ENCODE results near the gene PIAS4.
A peak's percentile ranks its signal among the peaks of the same experiment; 100 is the strongest.

Gene PIAS4

DNA sequence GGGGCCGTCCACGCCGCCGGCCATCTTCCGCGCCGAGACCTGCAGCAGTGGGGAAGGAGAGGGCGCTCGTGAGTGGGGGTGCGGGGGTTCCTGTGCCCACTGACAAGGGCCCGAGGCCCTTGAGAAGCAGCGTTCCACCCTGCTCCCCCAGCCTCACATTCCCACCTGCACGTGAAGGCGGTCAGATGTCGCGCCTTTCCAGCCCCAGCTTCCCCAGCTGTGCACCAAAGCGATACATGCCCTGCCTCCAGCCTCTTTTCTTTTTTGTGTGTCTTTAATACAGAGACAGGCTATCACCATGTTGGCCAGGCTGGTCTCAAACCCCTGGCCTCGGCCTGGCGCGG is 47.6 kb downstream of the PIAS4 start:
- DNase-seq (ENCODE audit: low spot score): no peak
- in situ Hi-C loops (cut with MboI; ENCODE audit: low sequenced_read_pairs, unreplicated experiment): no loop called here
- TF ChIP-seq, protein P1, sequence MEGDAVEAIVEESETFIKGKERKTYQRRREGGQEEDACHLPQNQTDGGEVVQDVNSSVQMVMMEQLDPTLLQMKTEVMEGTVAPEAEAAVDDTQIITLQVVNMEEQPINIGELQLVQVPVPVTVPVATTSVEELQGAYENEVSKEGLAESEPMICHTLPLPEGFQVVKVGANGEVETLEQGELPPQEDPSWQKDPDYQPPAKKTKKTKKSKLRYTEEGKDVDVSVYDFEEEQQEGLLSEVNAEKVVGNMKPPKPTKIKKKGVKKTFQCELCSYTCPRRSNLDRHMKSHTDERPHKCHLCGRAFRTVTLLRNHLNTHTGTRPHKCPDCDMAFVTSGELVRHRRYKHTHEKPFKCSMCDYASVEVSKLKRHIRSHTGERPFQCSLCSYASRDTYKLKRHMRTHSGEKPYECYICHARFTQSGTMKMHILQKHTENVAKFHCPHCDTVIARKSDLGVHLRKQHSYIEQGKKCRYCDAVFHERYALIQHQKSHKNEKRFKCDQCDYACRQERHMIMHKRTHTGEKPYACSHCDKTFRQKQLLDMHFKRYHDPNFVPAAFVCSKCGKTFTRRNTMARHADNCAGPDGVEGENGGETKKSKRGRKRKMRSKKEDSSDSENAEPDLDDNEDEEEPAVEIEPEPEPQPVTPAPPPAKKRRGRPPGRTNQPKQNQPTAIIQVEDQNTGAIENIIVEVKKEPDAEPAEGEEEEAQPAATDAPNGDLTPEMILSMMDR (IDR thresholded peaks at IDR 0.05; ENCODE audit: borderline replicate concordance, control extremely low read depth, extremely low read depth, insufficient read depth, missing control alignments): no peak

DNA sequence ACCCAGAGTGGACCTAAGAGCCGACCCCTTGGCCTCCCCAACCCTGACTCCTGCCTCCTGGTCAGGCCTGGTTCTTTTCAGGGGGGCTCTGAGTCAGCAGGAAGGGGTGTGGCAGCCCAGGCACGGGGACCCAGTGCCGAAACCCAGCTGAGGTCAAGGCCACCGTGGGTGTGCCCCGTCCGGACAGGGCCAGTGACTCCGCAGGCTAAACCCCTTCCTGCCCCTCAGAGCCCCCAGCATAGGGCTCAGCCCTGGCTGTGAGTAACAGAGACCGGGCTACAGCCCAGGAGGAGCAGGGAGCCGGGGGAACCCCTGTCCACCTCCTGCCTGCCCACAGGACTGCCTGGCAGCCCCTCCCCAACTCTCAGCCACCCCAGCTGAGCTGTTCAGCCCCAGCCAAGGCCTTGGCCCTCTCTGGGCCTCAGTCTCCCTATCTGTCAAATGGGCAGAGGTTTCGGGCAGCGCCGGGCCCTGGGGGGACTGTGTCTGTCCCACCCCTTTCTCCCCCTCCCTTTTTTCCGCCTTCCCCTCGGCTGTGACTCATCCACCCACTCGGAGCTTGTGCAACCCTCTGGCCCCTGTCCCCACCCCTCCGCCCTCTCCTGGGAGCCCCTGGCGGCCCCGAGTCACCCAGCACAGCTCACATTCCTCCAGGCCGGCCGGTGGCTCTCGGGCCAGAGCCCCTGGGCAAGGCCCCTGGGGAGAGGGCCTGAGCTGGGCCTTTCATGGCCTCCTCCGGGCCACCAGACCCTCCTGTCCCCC is 50.6 kb downstream of the PIAS4 start:
- in situ Hi-C loops (cut with MboI; ENCODE audit: low sequenced_read_pairs, unreplicated experiment): no loop called here
- DNase-seq (ENCODE audit: low spot score): no peak
- TF ChIP-seq, protein P1 (IDR thresholded peaks at IDR 0.05; ENCODE audit: borderline replicate concordance, control extremely low read depth, extremely low read depth, insufficient read depth, missing control alignments): no peak

DNA sequence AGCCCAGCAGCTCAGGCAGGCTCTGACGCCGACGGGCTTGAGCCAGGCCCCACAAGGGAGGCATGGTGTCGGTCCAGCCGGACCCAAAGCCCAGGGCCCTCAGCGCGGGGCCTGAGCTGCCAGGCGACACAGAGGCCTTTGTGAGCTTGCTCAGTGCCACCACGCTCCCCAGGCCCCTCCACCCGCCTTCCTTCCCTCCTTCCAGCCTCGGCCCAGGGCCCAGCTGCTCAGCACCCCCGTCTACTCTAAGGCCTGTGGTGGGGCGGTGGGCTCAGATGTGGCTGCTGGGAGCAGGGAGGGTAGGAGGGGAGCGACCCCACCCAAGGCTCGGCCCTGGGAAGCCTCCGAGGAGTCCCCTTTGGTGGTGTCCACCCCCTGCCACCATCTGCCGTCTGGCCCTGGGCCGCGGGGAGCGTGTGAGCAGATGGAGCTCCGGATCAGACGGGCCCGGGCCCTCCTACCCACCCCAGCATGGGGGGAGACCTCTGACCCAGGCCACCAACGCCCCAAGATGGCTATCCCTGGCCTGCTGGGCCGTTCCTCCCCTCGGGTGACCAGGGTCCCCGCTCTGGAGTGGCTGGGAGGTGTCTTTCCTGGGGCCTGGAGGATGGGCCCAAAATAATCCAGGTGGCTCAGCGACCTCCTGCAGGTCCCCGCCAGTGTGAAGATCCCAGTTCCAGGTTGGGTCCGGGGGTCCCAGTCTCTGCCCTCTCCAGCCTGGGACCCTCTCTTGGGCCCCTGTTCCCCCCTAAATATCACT is 51.3 kb downstream of the PIAS4 start:
- no peak for DNase-seq (ENCODE audit: low spot score)
- TF ChIP-seq, protein P1 (IDR thresholded peaks at IDR 0.05; ENCODE audit: borderline replicate concordance, control extremely low read depth, extremely low read depth, insufficient read depth, missing control alignments): no peak

DNA sequence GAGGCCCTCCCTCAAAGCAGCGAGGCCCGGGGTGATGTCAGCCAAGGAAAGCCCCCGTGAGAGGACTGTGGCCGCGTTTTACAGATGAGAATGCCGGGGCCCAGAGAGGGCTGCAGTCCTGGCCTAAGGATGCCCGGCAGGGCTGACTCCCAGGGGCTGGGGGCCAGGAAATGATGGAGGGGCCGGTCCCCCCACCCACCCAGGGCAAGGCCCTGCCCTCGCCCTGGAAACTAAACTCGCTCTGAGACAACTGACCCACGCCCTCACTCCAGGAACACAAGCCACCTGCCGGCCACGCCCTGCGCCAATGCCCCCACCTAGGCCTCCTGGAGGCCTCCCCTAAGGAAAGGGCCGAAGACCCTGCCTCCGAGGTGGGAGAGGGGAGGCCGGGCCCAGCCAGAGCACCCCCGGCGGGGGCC is 51.9 kb downstream of the PIAS4 start:
- in situ Hi-C loops (cut with MboI; ENCODE audit: low sequenced_read_pairs, unreplicated experiment): no loop called here
- DNase-seq (ENCODE audit: low spot score): no peak
- TF ChIP-seq, protein P1 (IDR thresholded peaks at IDR 0.05; ENCODE audit: borderline replicate concordance, control extremely low read depth, extremely low read depth, insufficient read depth, missing control alignments): no peak

More for the DNA sequence above, 51.3 kb downstream of the PIAS4 start:
- in situ Hi-C loops (cut with MboI; ENCODE audit: low sequenced_read_pairs, unreplicated experiment): no loop called here

DNA sequence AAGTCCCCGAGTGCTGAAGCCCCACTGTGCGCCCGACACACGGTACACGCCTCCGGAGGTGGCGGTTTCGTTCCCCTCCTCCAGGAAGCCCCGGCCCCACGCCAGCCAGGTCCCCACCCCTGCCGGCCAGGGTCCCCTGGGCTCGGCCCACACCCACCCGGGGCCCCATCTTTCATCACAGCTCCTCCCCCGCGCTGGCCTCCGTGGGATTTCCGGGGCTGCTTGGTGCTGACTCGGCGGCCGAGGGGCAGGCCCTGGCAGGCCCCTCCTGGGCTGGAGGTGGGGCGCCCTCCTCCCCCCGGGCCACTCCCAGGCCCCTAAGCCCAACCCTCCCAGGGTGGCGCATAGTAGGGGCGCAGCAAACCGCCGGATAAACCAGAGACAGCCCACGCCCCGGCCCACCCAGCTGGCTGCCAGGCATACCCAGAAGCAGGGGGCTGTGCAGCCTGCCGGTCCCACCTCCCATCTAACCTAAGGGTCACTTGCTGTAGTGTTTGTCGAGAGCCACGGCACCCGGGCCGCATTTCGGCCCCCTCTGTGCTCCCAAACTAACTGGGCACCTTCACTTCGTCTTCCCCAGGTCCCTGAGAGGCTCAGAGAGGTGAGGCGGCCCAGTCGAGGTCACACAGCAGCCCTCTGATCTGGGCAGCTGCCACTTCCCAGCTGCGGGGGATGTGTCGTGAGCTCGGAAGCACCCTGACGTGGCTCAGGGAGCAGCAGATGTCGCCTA is 52.5 kb downstream of the PIAS4 start:
- DNase-seq (ENCODE audit: low spot score): peak; percentile 84
- in situ Hi-C loops (cut with MboI; ENCODE audit: low sequenced_read_pairs, unreplicated experiment): no loop called here
- TF ChIP-seq, protein P1 (IDR thresholded peaks at IDR 0.05; ENCODE audit: borderline replicate concordance, control extremely low read depth, extremely low read depth, insufficient read depth, missing control alignments): no peak

DNA sequence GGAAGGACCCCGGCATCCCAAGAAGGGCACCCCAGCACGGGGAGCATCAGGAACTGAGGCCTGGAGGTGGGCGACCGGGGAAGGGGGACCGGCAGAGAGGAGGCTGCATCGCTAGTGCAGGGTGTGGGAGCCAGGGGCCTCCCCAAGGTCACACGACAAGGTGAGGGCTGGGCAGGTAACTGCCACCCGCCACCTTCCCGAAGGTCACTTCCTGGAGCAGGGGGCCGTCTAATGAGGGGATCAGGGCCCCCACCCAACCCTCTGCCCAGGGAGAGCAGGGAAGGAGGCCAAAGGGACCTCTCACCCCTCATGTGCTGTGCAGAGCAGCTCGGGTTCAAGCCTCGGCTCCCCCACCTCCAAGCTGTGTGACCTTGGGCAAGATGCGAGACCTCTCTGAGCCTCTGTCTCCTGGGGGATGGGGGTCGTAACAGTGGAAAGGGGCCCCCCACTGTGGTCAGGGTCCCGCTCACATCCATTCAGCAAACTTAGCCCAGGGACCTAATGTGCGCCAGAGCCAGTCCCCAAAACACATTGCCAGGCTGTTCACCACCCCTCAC is 53.2 kb downstream of the PIAS4 start:
- in situ Hi-C loops (cut with MboI; ENCODE audit: low sequenced_read_pairs, unreplicated experiment): no loop called here

More for the DNA sequence above, 53.2 kb downstream of the PIAS4 start:
- no peak for DNase-seq (ENCODE audit: low spot score)
- TF ChIP-seq, protein P1 (IDR thresholded peaks at IDR 0.05; ENCODE audit: borderline replicate concordance, control extremely low read depth, extremely low read depth, insufficient read depth, missing control alignments): no peak

Measured in GM13976 (cell line).